Neural cell (in vitro differentiated cells): ENCODE measurements around the gene PIGO. TPM values are rescaled to one million over a fixed set of nuclear protein-coding genes. Genes with fewer than 3 reads are reported as not detected.

Experiments
- H2AFZ ChIP-seq: fragments of 200-600, 300-800 bp; sonication (generic), shearing (Covaris generic); 2 replicates; pipeline ENCODE4 v1.6.0; 2014; ENCODE audit warnings: low read depth, mild to moderate bottlenecking, antibody characterized with exemption, low read length, moderate library complexity
- H3F3A ChIP-seq: fragments of 200-600 bp; shearing (Covaris generic); 2 replicates; pipeline ENCODE4 v1.6.1; 2016; ENCODE audit warnings: mild to moderate bottlenecking, moderate library complexity, mixed read lengths, antibody characterized with exemption, low read length; ENCODE audit not compliant: insufficient read depth, poor library complexity, severe bottlenecking
- H3K27ac ChIP-seq: fragments of 200-600, 300-800 bp; sonication (generic), shearing (Covaris generic); 2 replicates; pipeline ENCODE4 v1.5.1; 2014; ENCODE audit warnings: mild to moderate bottlenecking, low read length, moderate library complexity
- H3K27me3 ChIP-seq: fragments of 300-800, 200-600 bp; sonication (generic), shearing (Covaris generic); 2 replicates; pipeline ENCODE4 v1.6.0; 2014; ENCODE audit warnings: mild to moderate bottlenecking, low read depth, low read length, moderate library complexity; ENCODE audit not compliant: insufficient read depth
- H3K36me3 ChIP-seq: fragments of 300-800, 200-600 bp; sonication (generic), shearing (Covaris generic); 2 replicates; pipeline ENCODE4 v1.5.1; 2014; ENCODE audit warnings: mild to moderate bottlenecking, antibody characterized with exemption, low read length, moderate library complexity; ENCODE audit not compliant: insufficient read depth
- H3K4me2 ChIP-seq: fragments of 300-800, 200-600 bp; sonication (generic), shearing (Covaris generic); 2 replicates; pipeline ENCODE4 v1.6.0; 2014; ENCODE audit warnings: mild to moderate bottlenecking, low read length
- H3K4me3 ChIP-seq: fragments of 300-800, 200-600 bp; sonication (generic), shearing (Covaris generic); 2 replicates; pipeline ENCODE4 v1.5.1; 2014; ENCODE audit warnings: mild to moderate bottlenecking, low read length, moderate library complexity
- H3K79me2 ChIP-seq: fragments of 200-600 bp; shearing (Covaris generic); replicated peaks from 2 replicates; pipeline ENCODE4 v1.6.0; 2014; ENCODE audit warnings: mild to moderate bottlenecking, low read length, moderate library complexity; ENCODE audit not compliant: insufficient read depth
- H3K9ac ChIP-seq: fragments of 300-800, 200-600 bp; sonication (generic), shearing (Covaris generic); 2 replicates; pipeline ENCODE4 v1.6.1; 2016; ENCODE audit warnings: mild to moderate bottlenecking, low read length, mixed read lengths
- H3K9me2 ChIP-seq: fragments of 200-600 bp; shearing (Covaris generic); 2 replicates; pipeline ENCODE4 v1.6.1; 2016; ENCODE audit warnings: mild to moderate bottlenecking, low read length, mixed read lengths; ENCODE audit not compliant: insufficient read depth
- H3K9me3 ChIP-seq: fragments of 200-600, 300-800 bp; sonication (generic), shearing (Covaris generic); 2 replicates; pipeline ENCODE4 v1.6.1; 2016; ENCODE audit warnings: mild to moderate bottlenecking, mixed run types, low read length, moderate library complexity, mixed read lengths
- H4K20me1 ChIP-seq: fragments of 200-600 bp; shearing (Covaris generic); 2 replicates; pipeline ENCODE4 v1.6.1; 2016; ENCODE audit warnings: mild to moderate bottlenecking, mixed run types; ENCODE audit not compliant: insufficient read depth
- CTCF ChIP-seq: fragments of 450-650 bp; IDR thresholded peaks from 2 replicates; pipeline ENCODE4 v1.5.1; 2014; ENCODE audit warnings: antibody characterized with exemption, mild to moderate bottlenecking, moderate library complexity; ENCODE audit not compliant: poor library complexity, severe bottlenecking
- EP300 ChIP-seq: fragments of 450-650 bp; conservative IDR thresholded peaks from 2 replicates; pipeline ENCODE4 v1.6.1; 2014; ENCODE audit warnings: antibody characterized with exemption, mild to moderate bottlenecking, moderate library complexity; ENCODE audit not compliant: poor library complexity, severe bottlenecking
- EZH2 ChIP-seq: fragments of 200-600, 300-800 bp; shearing (Covaris generic), sonication (generic); IDR thresholded peaks from 2 replicates; pipeline ENCODE4 v1.6.1; 2014; ENCODE audit warnings: antibody characterized with exemption, low read length, borderline replicate concordance, mild to moderate bottlenecking; ENCODE audit not compliant: insufficient read depth, poor library complexity, severe bottlenecking
- MXI1 ChIP-seq: fragments of 450-650 bp; conservative IDR thresholded peaks from 2 replicates; pipeline ENCODE4 v1.6.1; 2014; ENCODE audit warnings: antibody characterized with exemption, mild to moderate bottlenecking; ENCODE audit not compliant: poor library complexity, severe bottlenecking
- POLR2AphosphoS5 ChIP-seq: IDR thresholded peaks from 2 replicates; pipeline ENCODE4 v1.6.1; 2012
- RAD21 ChIP-seq: fragments of 450-650 bp; conservative IDR thresholded peaks from 2 replicates; pipeline ENCODE4 v1.6.1; 2014; ENCODE audit warnings: antibody characterized with exemption, mild to moderate bottlenecking, moderate library complexity
- SMC3 ChIP-seq: fragments of 450-650 bp; conservative IDR thresholded peaks from 2 replicates; pipeline ENCODE4 v1.6.1; 2014; ENCODE audit warnings: antibody characterized with exemption, mild to moderate bottlenecking, moderate library complexity; ENCODE audit not compliant: poor library complexity
- TAF1 ChIP-seq: IDR thresholded peaks from 2 replicates; pipeline ENCODE4 v1.6.1; 2012; ENCODE audit warnings: low read depth
- polyA plus RNA-seq: library from polyadenylated mRNA; depleted of rRNA; stranded (reverse); fragments of >200 nt; gene quantifications from 2 replicates; pipeline ENCODE4 v1.2.3, GENCODE V29; 2014
- TF ChIP-seq, protein P1 (sequence below): IDR thresholded peaks from 2 replicates; pipeline ENCODE4 v1.6.1; 2012; ENCODE audit warnings: borderline replicate concordance

Gene PIGO
- polyA plus RNA-seq, 1 donor from 2014 or later: 8.5 TPM

GRCh38 chr9:35107297-35108290, 11.2 kb upstream of the PIGO start:
- TF ChIP-seq POLR2AphosphoS5 (no peak), SMC3 (no peak), EZH2 (no peak), TAF1 (no peak), EP300 (no peak), MXI1 (no peak), RAD21 (no peak), CTCF (no peak)
- TF ChIP-seq, protein P1, sequence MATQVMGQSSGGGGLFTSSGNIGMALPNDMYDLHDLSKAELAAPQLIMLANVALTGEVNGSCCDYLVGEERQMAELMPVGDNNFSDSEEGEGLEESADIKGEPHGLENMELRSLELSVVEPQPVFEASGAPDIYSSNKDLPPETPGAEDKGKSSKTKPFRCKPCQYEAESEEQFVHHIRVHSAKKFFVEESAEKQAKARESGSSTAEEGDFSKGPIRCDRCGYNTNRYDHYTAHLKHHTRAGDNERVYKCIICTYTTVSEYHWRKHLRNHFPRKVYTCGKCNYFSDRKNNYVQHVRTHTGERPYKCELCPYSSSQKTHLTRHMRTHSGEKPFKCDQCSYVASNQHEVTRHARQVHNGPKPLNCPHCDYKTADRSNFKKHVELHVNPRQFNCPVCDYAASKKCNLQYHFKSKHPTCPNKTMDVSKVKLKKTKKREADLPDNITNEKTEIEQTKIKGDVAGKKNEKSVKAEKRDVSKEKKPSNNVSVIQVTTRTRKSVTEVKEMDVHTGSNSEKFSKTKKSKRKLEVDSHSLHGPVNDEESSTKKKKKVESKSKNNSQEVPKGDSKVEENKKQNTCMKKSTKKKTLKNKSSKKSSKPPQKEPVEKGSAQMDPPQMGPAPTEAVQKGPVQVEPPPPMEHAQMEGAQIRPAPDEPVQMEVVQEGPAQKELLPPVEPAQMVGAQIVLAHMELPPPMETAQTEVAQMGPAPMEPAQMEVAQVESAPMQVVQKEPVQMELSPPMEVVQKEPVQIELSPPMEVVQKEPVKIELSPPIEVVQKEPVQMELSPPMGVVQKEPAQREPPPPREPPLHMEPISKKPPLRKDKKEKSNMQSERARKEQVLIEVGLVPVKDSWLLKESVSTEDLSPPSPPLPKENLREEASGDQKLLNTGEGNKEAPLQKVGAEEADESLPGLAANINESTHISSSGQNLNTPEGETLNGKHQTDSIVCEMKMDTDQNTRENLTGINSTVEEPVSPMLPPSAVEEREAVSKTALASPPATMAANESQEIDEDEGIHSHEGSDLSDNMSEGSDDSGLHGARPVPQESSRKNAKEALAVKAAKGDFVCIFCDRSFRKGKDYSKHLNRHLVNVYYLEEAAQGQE: no peak
- Histone ChIP-seq H3K4me2 (no peak overlapping the region), H2AFZ (no peak overlapping the region), H3K27ac (no peak overlapping the region), H3K9ac (no peak overlapping the region), H3K9me2 (no peaks in the 10 kb centered on the region), H3K9me3 (no peaks in the 10 kb centered on the region), H3F3A (peaks cover 7% of the 10 kb centered on the region), H3K27me3 (no peaks in the 10 kb centered on the region), H3K79me2 (peaks cover 40% of the 10 kb centered on the region), H3K36me3 (no peaks in the 10 kb centered on the region), H4K20me1 (no peaks in the 10 kb centered on the region), H3K4me3 (no peak overlapping the region)

DNA sequence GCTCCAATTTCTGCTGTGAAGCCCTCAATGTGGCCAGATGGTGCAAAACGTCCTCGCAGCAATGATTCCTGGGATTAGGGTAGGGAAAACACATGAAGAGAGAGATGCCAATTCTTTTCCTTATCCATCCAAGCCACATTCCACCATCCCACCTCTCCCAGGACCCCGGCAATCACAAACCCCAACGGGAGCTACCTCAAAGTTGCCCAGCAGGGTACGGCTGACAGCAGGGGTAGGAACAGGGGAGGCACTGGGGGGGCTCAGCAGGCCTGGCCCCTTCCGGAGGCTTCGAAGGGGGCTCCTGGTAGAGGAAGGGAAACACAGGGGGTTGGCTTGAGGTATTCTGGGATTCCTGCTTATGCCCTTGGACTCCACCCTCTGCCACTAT, 9.9 kb upstream of the PIGO start:
- TF ChIP-seq EP300 (no peak), RAD21 (no peak), TAF1 (no peak), MXI1 (no peak)
- TF ChIP-seq, protein P1: no peak
- H3F3A ChIP-seq: peaks cover 7% of the 10 kb centered on the region
- no peak overlapping the region for H3K9ac ChIP-seq
- no peaks in the 10 kb centered on the region for H3K36me3 ChIP-seq
- no peaks in the 10 kb centered on the region for H3K9me2 ChIP-seq
- H3K4me3 ChIP-seq: no peak overlapping the region
- H3K4me2 ChIP-seq: no peak overlapping the region
- no peaks in the 10 kb centered on the region for H4K20me1 ChIP-seq
- H3K27me3 ChIP-seq: no peaks in the 10 kb centered on the region
- H3K27ac ChIP-seq: no peak overlapping the region
- no peaks in the 10 kb centered on the region for H3K9me3 ChIP-seq
- peaks cover 40% of the 10 kb centered on the region for H3K79me2 ChIP-seq
- H2AFZ ChIP-seq: no peak overlapping the region
